Skeletal muscle tissue (tissue), 4 donors: ENCODE data around the gene PDE2A. TPM values are rescaled to one million over a fixed set of nuclear protein-coding genes. Genes with fewer than 3 reads are reported as not detected.

Source experiments
- H3K27ac ChIP-seq: one replicate; pipeline ENCODE4 v1.7.0; 2013; ENCODE audit warnings: mild to moderate bottlenecking, low read depth, low read length, inconsistent platforms
- H3K27me3 ChIP-seq, 3 donors: one replicate each; pipeline ENCODE4 v1.7.0; 2013; ENCODE audit warnings: low read length in 3 of 3; ENCODE audit not compliant: control insufficient read depth in 3 of 3, insufficient read depth in 3 of 3
- H3K36me3 ChIP-seq, 3 donors: one replicate each; pipeline ENCODE4 v1.7.0; 2013; ENCODE audit warnings: low read length in 3 of 3; ENCODE audit not compliant: control insufficient read depth in 3 of 3, insufficient read depth in 3 of 3
- H3K4me1 ChIP-seq, 3 donors: one replicate each; pipeline ENCODE4 v1.7.0; 2013; ENCODE audit warnings: low read length in 3 of 3, mild to moderate bottlenecking in 3 of 3; ENCODE audit not compliant: control insufficient read depth in 3 of 3, insufficient read depth in 3 of 3
- H3K4me3 ChIP-seq, 3 donors: one replicate each; pipeline ENCODE4 v1.7.0; 2013; ENCODE audit warnings: low read length in 3 of 3
- H3K9ac ChIP-seq, 3 donors: one replicate each; pipeline ENCODE4 v1.7.0; 2013; ENCODE audit warnings: low read length in 3 of 3, mild to moderate bottlenecking in 3 of 3, moderate library complexity in 2 of 3, low read depth in 1 of 3
- H3K9me3 ChIP-seq, 3 donors: one replicate each; pipeline ENCODE4 v1.7.0; 2013; ENCODE audit warnings: low read length in 3 of 3; ENCODE audit not compliant: control insufficient read depth in 3 of 3
- total RNA-seq: library from RNA; depleted of rRNA; stranded (reverse); fragments of >200 nt; gene quantifications from one replicate; pipeline ENCODE4 v1.2.3, GENCODE V29; 2014
- donor health status: Osteomylitis.

Gene PDE2A
- total RNA-seq, 1 donor from 2014 or later, result 12.0 TPM

DNA sequence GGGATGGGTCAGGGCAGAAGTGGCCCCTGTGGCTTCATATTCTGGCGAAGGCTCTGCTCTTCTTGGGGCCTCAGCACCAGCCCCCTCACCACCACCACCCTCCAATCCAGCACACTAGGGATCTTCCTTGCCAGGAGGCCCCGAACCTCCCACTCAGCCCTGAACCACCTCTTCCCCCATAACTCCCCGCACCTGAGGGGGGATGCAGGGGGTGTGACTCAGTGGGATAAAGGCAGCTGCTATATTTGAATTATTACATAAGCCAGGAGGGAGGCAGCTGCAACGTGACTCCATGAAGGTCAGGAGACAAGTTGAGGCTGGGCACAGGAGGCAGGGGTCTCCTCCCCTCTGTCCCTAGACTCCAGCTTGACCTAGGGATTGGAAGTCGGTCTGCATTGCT lies 5.6 kb upstream of the PDE2A start:
- H3K4me3 ChIP-seq, result no peak overlapping the region
- peaks cover 3 to 10% (median 8%) of the 10 kb centered on the region in 3 donors for H3K36me3 ChIP-seq
- H3K27ac ChIP-seq, result no peak overlapping the region
- H3K4me1 ChIP-seq, result peaks cover 9 to 13% (median 10%) of the 10 kb centered on the region in 3 donors
- no peaks in the 10 kb centered on the region for H3K9me3 ChIP-seq
- no peak overlapping the region for H3K9ac ChIP-seq
- peaks cover 45 to 62% (median 50%) of the 10 kb centered on the region in 3 donors for H3K27me3 ChIP-seq

DNA sequence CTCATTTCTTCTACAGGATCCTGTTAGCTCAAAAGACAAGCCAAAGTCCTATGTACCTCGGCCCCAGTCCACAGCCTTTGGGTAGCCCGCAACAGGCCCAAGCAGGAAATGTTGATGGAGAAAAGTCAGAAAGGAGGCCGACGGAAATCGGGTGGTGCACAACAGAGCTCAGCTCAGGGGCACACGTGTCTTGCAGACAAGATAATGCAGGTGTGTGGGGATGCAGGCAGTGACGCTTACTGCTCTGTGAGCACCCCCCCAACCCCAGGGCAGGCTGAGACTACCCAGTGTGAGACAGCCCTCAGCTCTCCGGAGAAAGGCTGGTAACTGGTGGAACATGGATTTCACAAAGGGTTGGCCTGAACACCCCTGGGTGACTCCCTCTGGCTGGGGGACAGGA lies 4.3 kb upstream of the PDE2A start:
- peaks cover 2 to 4% (median 2%) of the 10 kb centered on the region in 3 donors for H3K36me3 ChIP-seq
- H3K4me1 ChIP-seq, result peaks cover 0 to 4% (median 0%) of the 10 kb centered on the region in 3 donors
- H3K27me3 ChIP-seq, result peaks cover 59 to 76% (median 63%) of the 10 kb centered on the region in 3 donors
- no peak overlapping the region for H3K4me3 ChIP-seq
- H3K9ac ChIP-seq, result no peak overlapping the region
- no peak overlapping the region for H3K27ac ChIP-seq
- no peaks in the 10 kb centered on the region for H3K9me3 ChIP-seq

DNA sequence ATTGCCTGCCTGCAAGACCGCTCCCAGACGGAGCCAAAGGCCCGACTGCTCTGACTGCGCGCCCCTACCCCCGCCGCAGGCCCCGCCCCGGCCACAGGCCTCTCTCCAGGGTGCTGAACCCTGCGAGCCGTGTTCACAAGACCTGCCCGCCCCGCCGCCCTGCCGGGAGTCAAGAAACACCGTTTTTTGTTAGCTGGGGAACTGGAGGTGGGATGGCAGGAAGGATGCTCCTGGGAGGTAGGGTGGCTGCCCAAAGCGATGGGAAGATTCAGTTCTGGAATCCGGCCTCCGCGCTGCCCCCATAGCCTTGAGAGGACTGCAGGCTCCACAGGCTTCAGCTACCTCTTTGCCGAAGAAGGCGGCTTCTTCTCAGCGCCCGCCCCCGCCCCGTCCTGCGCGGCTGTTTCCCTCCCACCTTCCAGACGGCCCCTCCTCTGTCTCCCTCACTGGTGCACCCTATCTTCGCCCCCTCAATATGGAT lies 2.7 kb upstream of the PDE2A start:
- H3K27me3 ChIP-seq, result peaks cover 67 to 88% (median 71%) of the 10 kb centered on the region in 3 donors
- H3K9me3 ChIP-seq, result no peaks in the 10 kb centered on the region
- no peak overlapping the region for H3K4me3 ChIP-seq
- H3K4me1 ChIP-seq, result peaks cover 0 to 3% (median 0%) of the 10 kb centered on the region in 3 donors
- H3K36me3 ChIP-seq, result no peaks in the 10 kb centered on the region
- no peak overlapping the region for H3K9ac ChIP-seq
- no peak overlapping the region for H3K27ac ChIP-seq

DNA sequence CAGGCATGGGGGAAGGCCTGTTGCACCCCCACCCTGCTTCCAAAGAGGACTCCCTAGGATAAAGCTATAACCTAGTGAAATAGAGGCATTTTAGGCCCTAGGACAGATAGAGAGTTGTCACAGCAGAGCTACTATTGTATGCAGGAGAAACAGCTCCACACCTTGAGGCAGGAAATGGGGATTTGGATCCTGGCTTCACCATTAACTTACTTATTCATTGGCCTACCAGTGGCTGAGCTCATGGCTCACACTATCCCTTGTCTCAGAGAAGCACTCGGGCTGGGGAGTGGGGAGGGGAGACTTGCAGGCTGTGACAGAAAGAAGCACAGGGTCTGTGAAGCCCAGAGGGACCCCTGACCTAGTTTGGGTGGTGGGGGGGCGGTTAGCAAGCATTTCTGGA lies 999 bp upstream of the PDE2A start:
- peaks cover 70 to 79% (median 71%) of the 10 kb centered on the region in 3 donors for H3K27me3 ChIP-seq
- no peak overlapping the region for H3K9ac ChIP-seq
- H3K9me3 ChIP-seq, result no peaks in the 10 kb centered on the region
- H3K27ac ChIP-seq, result no peak overlapping the region
- H3K4me3 ChIP-seq, result no peak overlapping the region
- H3K36me3 ChIP-seq, result no peaks in the 10 kb centered on the region
- no peaks in the 10 kb centered on the region for H3K4me1 ChIP-seq

DNA sequence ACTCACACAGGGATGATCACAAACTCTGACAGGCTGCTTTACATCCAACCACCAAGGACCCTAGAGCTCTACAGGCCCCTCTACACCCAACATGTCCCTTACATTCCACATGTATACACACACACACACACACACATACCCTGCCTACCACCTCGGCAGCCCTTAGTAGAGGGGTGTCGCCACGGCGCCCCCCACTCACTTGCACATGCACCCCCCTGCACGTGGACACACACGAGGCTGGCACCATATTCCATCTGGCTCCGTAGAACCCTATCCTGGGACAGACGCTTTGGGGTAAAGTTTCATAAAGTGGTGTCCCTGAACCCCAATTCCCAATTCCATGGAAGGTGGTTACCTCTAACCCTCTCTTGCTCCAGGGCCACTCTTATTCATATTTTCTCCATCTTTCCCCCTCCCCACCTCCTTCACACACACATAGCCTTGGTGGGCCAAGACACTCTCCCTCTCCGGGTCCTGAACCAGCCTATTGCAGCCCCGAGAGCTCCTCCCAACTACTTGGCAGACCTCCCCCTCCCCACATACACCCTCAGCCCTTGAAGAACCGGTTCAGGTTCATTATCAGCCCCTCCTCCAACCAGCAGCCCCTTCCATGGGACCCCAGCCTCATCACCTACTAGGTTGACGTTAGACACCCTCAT lies 809 bp downstream of the PDE2A start:
- no peaks in the 10 kb centered on the region for H3K36me3 ChIP-seq
- H3K9ac ChIP-seq, result no peak overlapping the region
- no peaks in the 10 kb centered on the region for H3K9me3 ChIP-seq
- peaks cover 52 to 65% (median 64%) of the 10 kb centered on the region in 3 donors for H3K27me3 ChIP-seq
- no peak overlapping the region for H3K27ac ChIP-seq
- peaks cover 0 to 2% (median 0%) of the 10 kb centered on the region in 3 donors for H3K4me1 ChIP-seq
- no peak overlapping the region for H3K4me3 ChIP-seq

DNA sequence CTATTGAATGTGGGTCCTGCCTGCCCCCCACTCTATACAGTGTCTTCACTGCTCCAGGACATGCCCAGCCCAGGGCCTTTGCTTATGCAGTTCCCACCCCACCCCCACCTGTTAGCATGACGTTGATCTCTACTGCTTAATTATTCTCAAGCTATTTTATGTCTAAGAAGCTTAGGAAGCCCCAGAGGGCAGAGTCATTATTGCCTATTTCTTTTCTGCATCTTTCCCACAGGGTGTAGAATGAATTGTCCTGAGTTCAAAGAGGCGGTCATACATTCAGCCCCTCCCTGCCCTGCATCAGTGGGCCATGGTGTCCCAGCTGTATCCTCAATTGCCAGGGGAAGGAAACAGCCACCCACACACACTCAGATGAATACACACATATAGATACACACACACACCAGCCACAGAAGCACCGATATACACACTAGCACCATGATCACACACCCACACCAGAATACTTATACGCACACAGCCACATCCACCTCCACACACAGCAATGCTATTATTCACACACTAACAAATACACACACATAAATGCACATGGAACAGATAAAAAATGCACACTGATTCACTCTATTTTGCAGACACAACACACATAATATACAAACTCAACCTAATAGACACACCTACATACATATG lies 1.5 kb downstream of the PDE2A start:
- Histone ChIP-seq H3K27ac (no peak overlapping the region), H3K4me3 (no peak overlapping the region), H3K36me3 (no peaks in the 10 kb centered on the region), H3K9ac (no peak overlapping the region), H3K9me3 (peaks cover 0 to under 1% (median 0%) of the 10 kb centered on the region in 3 donors), H3K27me3 (peaks cover 47 to 59% (median 58%) of the 10 kb centered on the region in 3 donors), H3K4me1 (peaks cover 0 to 2% (median 0%) of the 10 kb centered on the region in 3 donors)

DNA sequence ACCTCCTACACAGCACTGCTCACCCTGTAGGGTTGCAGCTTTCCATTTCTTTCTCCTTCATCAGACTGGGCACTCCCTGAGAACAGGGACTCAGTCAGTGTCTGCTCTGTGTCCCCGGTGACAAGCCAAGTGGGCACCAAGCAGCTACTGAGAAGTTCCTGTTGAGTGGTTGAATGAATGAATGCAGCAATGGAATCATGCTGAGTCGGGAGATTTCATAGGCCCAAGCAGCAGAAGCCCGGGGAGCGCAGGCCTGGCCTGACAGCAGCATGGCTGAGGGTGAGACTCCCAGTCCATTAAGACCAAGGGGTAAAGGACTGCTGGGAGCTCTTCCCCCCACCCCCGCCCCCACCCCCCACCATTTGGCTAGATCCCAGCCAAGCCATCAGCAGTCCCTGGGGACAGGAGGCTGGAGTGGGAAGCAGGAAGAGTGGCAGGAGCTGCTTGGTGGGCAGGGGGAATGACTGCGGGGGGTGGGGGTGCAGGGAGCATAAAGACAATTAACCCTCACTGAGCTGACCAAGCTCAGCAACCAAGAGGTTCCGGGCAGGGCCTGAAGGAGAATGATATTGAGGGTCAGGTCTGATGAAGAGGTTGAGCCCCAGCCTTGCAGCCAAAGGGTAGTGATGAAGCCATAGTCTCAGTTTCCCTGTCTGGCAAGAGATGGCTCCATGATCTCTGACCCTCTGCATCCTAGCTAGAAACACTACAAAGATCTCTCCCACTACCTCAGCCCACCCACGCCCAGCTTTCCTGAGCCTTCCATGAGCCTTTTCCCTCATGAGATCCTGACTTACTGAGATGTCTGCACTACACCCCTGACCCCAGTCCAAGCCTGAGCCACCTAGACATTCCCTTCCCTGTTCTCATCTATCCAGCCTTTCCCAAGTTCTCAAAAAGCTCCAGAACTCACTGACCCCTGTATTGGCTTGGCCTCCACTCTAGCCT lies 2.8 kb downstream of the PDE2A start:
- H3K9ac ChIP-seq, result no peak overlapping the region
- no peak overlapping the region for H3K27ac ChIP-seq
- H3K27me3 ChIP-seq, result peaks cover 34 to 48% (median 46%) of the 10 kb centered on the region in 3 donors
- no peak overlapping the region for H3K4me3 ChIP-seq
- H3K4me1 ChIP-seq, result peaks cover 0 to 2% (median 0%) of the 10 kb centered on the region in 3 donors
- H3K36me3 ChIP-seq, result no peaks in the 10 kb centered on the region
- H3K9me3 ChIP-seq, result peaks cover 0 to 6% (median 0%) of the 10 kb centered on the region in 3 donors

DNA sequence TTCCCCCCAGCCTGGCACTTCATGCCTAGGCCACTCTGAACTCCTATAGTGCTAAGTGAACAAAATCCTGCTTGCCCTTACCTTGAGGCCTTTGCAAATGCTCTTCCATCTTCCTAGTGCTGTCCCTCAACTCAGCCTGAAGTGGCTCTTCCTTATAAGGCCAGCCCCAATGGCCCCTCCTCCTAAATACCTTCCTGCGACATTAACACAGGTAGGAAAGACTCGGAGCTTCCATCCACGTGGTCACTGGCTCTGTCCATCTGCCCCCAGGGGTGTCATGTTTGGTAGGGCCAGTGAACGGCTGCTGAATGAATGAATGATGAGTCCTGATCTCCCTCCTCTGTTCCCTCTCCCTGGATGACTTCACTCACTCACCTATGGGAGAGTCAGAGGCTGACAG lies 4.2 kb downstream of the PDE2A start:
- no peak overlapping the region for H3K4me3 ChIP-seq
- no peak overlapping the region for H3K27ac ChIP-seq
- H3K36me3 ChIP-seq, result no peaks in the 10 kb centered on the region
- H3K27me3 ChIP-seq, result peaks cover 24 to 34% (median 33%) of the 10 kb centered on the region in 3 donors
- H3K9ac ChIP-seq, result no peak overlapping the region
- peaks cover 0 to 2% (median 0%) of the 10 kb centered on the region in 3 donors for H3K4me1 ChIP-seq
- H3K9me3 ChIP-seq, result peaks cover 0 to 6% (median 0%) of the 10 kb centered on the region in 3 donors

DNA sequence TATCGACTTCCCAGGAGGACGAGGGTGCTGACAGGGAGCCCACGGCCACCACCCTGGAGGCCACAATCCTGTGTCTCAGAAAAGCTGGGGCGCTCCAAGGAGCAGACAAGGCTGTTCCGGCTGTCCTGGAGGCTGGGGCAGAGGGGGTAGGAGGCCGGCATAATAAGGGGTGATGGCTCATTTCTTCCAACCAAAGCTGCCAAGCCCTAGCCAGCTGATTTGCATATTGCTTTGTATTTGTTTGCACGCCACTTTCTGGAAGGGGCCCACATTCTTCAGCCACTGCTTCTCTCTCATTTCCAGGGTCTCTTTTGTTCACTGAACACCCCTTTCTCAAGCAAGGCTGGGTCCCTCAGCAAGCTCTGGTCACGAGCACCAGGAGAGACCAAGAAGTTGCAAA lies 4.7 kb downstream of the PDE2A start:
- Histone ChIP-seq H3K9ac (no peak overlapping the region), H3K36me3 (no peaks in the 10 kb centered on the region), H3K27me3 (peaks cover 19 to 30% (median 29%) of the 10 kb centered on the region in 3 donors), H3K4me3 (no peak overlapping the region), H3K27ac (no peak overlapping the region), H3K9me3 (peaks cover 0 to 6% (median 0%) of the 10 kb centered on the region in 3 donors), H3K4me1 (peaks cover 0 to 2% (median 0%) of the 10 kb centered on the region in 3 donors)
